Keratinocyte (primary cell): ENCODE measurements around the gene SHROOM3. TPM values are rescaled to one million over a fixed set of nuclear protein-coding genes. Genes with fewer than 3 reads are reported as not detected.

Experiments used
- DNase-seq: peaks from one replicate; pipeline ENCODE4 v3.0.0-alpha.2; 2011; ENCODE audit warnings: low read depth, missing footprints, low spot score
- FAIRE-seq: peaks from 2 replicates; lab custom pipeline; 2011; peaks lifted over from hg19 to GRCh38; lab: Jason Lieb, UNC
- H2AFZ ChIP-seq: 2 replicates; pipeline ENCODE4 v1.6.0; 2012; ENCODE audit warnings: low read length, control low read depth, inconsistent platforms; ENCODE audit not compliant: control insufficient read depth
- H3K27ac ChIP-seq: 2 replicates; pipeline ENCODE4 v1.5.1; 2011; ENCODE audit warnings: low read length; ENCODE audit not compliant: control insufficient read depth, insufficient read depth
- H3K27me3 ChIP-seq: 3 replicates; pipeline ENCODE4 v1.6.0; 2011; ENCODE audit warnings: low read length; ENCODE audit not compliant: control insufficient read depth, insufficient read depth; ENCODE audit errors: extremely low read depth
- H3K36me3 ChIP-seq, 2 experiments: 2 replicates in 1 of 2; 3 replicates in 1 of 2; pipeline ENCODE4 v1.5.1; 2011; ENCODE audit warnings: low read length in 2 of 2, mild to moderate bottlenecking in 1 of 2; ENCODE audit not compliant: control insufficient read depth in 2 of 2, insufficient read depth in 2 of 2; ENCODE audit errors: extremely low read depth in 1 of 2
- H3K4me1 ChIP-seq: 3 replicates; pipeline ENCODE4 v1.5.1; 2011; ENCODE audit warnings: low read length; ENCODE audit not compliant: control insufficient read depth, insufficient read depth; ENCODE audit errors: extremely low read depth
- H3K4me2 ChIP-seq: 3 replicates; pipeline ENCODE4 v1.6.0; 2011; ENCODE audit warnings: low read depth, low read length; ENCODE audit not compliant: control insufficient read depth, insufficient read depth; ENCODE audit errors: extremely low read depth
- H3K4me3 ChIP-seq, 3 experiments: fragments of 200-600 bp in 1 of 3; sonication (generic) in 1 of 3; 2 replicates in 2 of 3; 3 replicates in 1 of 3; pipeline ENCODE4 v1.5.1; 2011 to 2016; ENCODE audit warnings: low read length in 3 of 3, mild to moderate bottlenecking in 3 of 3, control low read depth in 2 of 3, inconsistent platforms in 1 of 3, low read depth in 1 of 3, mixed read lengths in 1 of 3, mixed run types in 1 of 3, moderate library complexity in 1 of 3; ENCODE audit not compliant: control insufficient read depth in 2 of 3, insufficient read depth in 2 of 3; ENCODE audit errors: extremely low read depth in 1 of 3
- H3K79me2 ChIP-seq: 2 replicates; pipeline ENCODE4 v1.6.0; 2012; ENCODE audit warnings: low read length; ENCODE audit not compliant: control insufficient read depth, insufficient read depth
- H3K9ac ChIP-seq: 3 replicates; pipeline ENCODE4 v1.6.0; 2011; ENCODE audit warnings: low read length; ENCODE audit not compliant: control insufficient read depth, insufficient read depth; ENCODE audit errors: extremely low read depth
- H3K9me1 ChIP-seq: 3 replicates; pipeline ENCODE4 v1.6.0; 2011; ENCODE audit warnings: low read length; ENCODE audit not compliant: control insufficient read depth, insufficient read depth; ENCODE audit errors: extremely low read depth
- H3K9me3 ChIP-seq: 2 replicates; pipeline ENCODE4 v1.5.1; 2012; ENCODE audit warnings: low read depth, low read length; ENCODE audit not compliant: control insufficient read depth
- H4K20me1 ChIP-seq: 3 replicates; pipeline ENCODE4 v1.6.0; 2011; ENCODE audit warnings: low read length; ENCODE audit not compliant: control insufficient read depth, insufficient read depth; ENCODE audit errors: extremely low read depth
- EZH2 ChIP-seq: IDR thresholded peaks from one replicate; pipeline ENCODE4 v1.6.1; 2012; ENCODE audit warnings: inconsistent platforms, mild to moderate bottlenecking, low read length, moderate library complexity
- dilution Hi-C: fragments of 300-500 bp; cut with MboI; formaldehyde crosslinking; loops from one replicate; pipeline ENCODE4 v1.7.0; 2020; ENCODE audit warnings: low sequenced_read_pairs; ENCODE audit not compliant: extremely low pct_ligation_motif_present
- polyA plus RNA-seq, 5 experiments: library from polyadenylated mRNA; depleted of rRNA in 3 of 5; stranded (reverse) in 3 of 5; stranded (forward) in 1 of 5; unstranded in 1 of 5; fragments of >200 nt; gene quantifications; 1 replicate in 1 of 5; 2 replicates in 3 of 5; 3 replicates in 1 of 5; pipeline versions ENCODE4 v1.2.1 to v1.2.3, GENCODE V29; 2011 to 2012; ENCODE audit warnings: missing spikeins in 2 of 5, low read depth in 1 of 5, low replicate concordance in 1 of 5
- TF ChIP-seq, protein P1 (sequence below), 3 experiments: IDR thresholded peaks in 1 of 3; conservative IDR thresholded peaks in 1 of 3; optimal IDR thresholded peaks in 1 of 3; 2 replicates in 2 of 3; 3 replicates in 1 of 3; pipeline versions ENCODE3 to v1.5.1; 2011; ENCODE audit warnings: low read length in 3 of 3, mild to moderate bottlenecking in 3 of 3, moderate library complexity in 2 of 3, control low read depth in 1 of 3, inconsistent platforms in 1 of 3; ENCODE audit not compliant: insufficient read depth in 2 of 3; ENCODE audit errors: extremely low read depth in 1 of 3

SHROOM3 gene
- polyA plus RNA-seq, 1 donor (not counting 4 experiments of a cell fraction or from before 2014, with no cell fraction given), result 4.9 TPM

- peak overlapping the region; percentile 59 for H3K4me2 ChIP-seq
- H2AFZ ChIP-seq, result peak overlapping the region; percentile 80
- H3K27ac ChIP-seq, result no peak overlapping the region
- H3K4me3 ChIP-seq, result no peak overlapping the region
- DNase-seq (no peak), FAIRE-seq (peak; percentile 78)
- dilution Hi-C loops, result no loop called here
- H3K9ac ChIP-seq, result peak overlapping the region; percentile 30
- H3K79me2 ChIP-seq, result no peaks in the 10 kb centered on the region
- H3K27me3 ChIP-seq, result no peaks in the 10 kb centered on the region
- H4K20me1 ChIP-seq, result no peaks in the 10 kb centered on the region
- H3K4me1 ChIP-seq, result peaks cover 11% of the 10 kb centered on the region
- no peaks in the 10 kb centered on the region for H3K36me3 ChIP-seq
- H3K9me3 ChIP-seq, result no peaks in the 10 kb centered on the region
- TF ChIP-seq EZH2, result no peak
- TF ChIP-seq, protein P1, sequence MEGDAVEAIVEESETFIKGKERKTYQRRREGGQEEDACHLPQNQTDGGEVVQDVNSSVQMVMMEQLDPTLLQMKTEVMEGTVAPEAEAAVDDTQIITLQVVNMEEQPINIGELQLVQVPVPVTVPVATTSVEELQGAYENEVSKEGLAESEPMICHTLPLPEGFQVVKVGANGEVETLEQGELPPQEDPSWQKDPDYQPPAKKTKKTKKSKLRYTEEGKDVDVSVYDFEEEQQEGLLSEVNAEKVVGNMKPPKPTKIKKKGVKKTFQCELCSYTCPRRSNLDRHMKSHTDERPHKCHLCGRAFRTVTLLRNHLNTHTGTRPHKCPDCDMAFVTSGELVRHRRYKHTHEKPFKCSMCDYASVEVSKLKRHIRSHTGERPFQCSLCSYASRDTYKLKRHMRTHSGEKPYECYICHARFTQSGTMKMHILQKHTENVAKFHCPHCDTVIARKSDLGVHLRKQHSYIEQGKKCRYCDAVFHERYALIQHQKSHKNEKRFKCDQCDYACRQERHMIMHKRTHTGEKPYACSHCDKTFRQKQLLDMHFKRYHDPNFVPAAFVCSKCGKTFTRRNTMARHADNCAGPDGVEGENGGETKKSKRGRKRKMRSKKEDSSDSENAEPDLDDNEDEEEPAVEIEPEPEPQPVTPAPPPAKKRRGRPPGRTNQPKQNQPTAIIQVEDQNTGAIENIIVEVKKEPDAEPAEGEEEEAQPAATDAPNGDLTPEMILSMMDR (optimal IDR thresholded peaks at IDR 0.05 in 1 of 3, IDR thresholded peaks at IDR 0.05 in 1 of 3, conservative IDR thresholded peaks at IDR 0.05 in 1 of 3; ENCODE audit: extremely low read depth in 1 of 3, insufficient read depth in 2 of 3, low read length in 3 of 3), result no peak
- H3K9me1 ChIP-seq, result no peaks in the 10 kb centered on the region
These were observed 112.0 kb downstream of the SHROOM3 start for GRCh38 chr4:76546759-76547742.

GRCh38 chr4:76548704-76549103 lies 113.7 kb downstream of the SHROOM3 start:
- dilution Hi-C loops, result no loop called here
- DNase-seq, result no peak
- Histone ChIP-seq H4K20me1 (no peaks in the 10 kb centered on the region), H3K4me2 (no peak overlapping the region), H3K79me2 (no peaks in the 10 kb centered on the region), H2AFZ (no peak overlapping the region), H3K36me3 (no peaks in the 10 kb centered on the region), H3K9me3 (no peaks in the 10 kb centered on the region), H3K4me3 (no peak overlapping the region), H3K27me3 (no peaks in the 10 kb centered on the region), H3K9me1 (no peaks in the 10 kb centered on the region), H3K27ac (no peak overlapping the region), H3K9ac (no peak overlapping the region), H3K4me1 (peaks cover 11% of the 10 kb centered on the region)
- TF ChIP-seq, protein P1 (optimal IDR thresholded peaks at IDR 0.05 in 1 of 3, IDR thresholded peaks at IDR 0.05 in 1 of 3, conservative IDR thresholded peaks at IDR 0.05 in 1 of 3; ENCODE audit: extremely low read depth in 1 of 3, insufficient read depth in 2 of 3, low read length in 3 of 3), result no peak
- TF ChIP-seq EZH2, result no peak
- FAIRE-seq, result no peak
